ENCODE results near the gene ZNF408.

The ZNF408 gene

DNA sequence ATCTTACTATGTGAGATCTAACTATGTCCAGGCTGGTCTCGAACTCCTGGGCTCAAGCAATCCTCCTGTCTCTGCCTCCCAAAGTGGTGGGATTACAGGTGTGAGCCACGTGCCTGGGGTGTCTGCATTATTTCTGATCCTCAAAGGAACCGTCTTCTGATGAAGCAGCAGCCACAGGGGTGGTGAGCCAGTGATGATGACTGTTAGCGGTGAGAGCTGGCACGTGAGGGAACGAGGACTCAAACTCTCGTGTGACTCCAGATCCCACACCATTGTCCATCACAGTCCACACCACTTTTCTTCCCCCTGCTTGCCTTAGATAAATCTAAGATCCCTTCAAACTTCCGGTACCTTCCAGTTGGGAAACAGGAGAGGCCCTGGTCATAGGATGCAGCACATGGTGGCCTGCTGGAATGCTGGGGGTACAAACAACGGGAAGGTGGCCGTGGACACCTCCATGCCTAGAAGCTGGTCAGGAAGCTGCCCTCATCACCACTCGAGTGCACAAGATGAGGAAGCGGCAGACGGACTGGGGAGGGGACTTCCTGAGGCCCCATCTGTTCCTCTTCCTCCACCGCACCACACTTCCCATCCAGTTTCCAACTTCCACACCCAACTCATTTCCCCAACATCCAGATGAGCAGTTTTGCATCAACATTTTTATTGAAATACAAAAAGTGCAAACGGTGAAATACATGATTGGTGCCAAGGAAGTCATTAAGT lies 24.2 kb upstream of the ZNF408 start:
- DNase-seq (ENCODE audit: low read depth, low spot score) = no peak

GRCh38 chr11:46677169-46677568 lies 23.7 kb upstream of the ZNF408 start:
- no peak for DNase-seq (ENCODE audit: low read depth, low spot score)

GRCh38 chr11:46677991-46678740 lies 22.7 kb upstream of the ZNF408 start:
- DNase-seq (ENCODE audit: low read depth, low spot score) = no peak

- no peak for DNase-seq (ENCODE audit: low read depth, low spot score)
Measured at GRCh38 chr11:46678741-46679130, 22.1 kb upstream of the ZNF408 start.

- no peak for DNase-seq (ENCODE audit: low read depth, low spot score)
Measured at GRCh38 chr11:46679241-46680163, 21.3 kb upstream of the ZNF408 start.

DNA sequence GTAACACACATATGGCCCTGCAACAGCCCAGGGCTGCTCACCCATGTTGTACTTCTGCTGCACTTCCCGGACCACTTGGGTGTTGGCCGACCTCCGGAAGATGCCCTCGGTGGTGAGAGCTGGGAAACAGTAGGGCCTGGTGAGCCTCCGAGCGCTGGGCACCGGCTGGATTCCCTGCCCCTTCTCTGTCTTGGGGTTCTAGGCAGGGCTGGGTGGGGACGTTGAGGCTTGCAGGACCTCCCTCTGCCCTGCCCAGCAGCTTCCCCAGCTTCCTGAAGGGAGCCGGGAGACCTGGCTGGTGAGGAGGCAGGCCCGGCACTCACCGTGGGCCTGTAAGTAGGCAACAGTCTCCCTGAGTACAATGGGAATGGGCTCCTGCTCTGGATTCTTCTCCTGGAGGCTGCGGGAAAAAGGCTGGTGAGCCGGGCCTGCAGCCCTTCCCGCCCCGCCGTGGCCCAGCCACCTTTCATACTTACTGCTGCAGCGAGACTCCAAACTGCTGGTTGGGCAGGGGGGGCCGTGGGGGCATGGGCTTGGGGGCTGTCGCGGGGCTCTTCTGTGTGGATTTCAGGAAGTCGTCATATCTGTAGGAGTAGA lies 20.6 kb upstream of the ZNF408 start:
- no peak for DNase-seq (ENCODE audit: low read depth, low spot score)

- DNase-seq (ENCODE audit: low read depth, low spot score) = no peak
Measured at GRCh38 chr11:46680815-46681214, 20.0 kb upstream of the ZNF408 start.

- DNase-seq (ENCODE audit: low read depth, low spot score) = no peak
Measured at GRCh38 chr11:46681814-46682213, 19.0 kb upstream of the ZNF408 start.

DNA sequence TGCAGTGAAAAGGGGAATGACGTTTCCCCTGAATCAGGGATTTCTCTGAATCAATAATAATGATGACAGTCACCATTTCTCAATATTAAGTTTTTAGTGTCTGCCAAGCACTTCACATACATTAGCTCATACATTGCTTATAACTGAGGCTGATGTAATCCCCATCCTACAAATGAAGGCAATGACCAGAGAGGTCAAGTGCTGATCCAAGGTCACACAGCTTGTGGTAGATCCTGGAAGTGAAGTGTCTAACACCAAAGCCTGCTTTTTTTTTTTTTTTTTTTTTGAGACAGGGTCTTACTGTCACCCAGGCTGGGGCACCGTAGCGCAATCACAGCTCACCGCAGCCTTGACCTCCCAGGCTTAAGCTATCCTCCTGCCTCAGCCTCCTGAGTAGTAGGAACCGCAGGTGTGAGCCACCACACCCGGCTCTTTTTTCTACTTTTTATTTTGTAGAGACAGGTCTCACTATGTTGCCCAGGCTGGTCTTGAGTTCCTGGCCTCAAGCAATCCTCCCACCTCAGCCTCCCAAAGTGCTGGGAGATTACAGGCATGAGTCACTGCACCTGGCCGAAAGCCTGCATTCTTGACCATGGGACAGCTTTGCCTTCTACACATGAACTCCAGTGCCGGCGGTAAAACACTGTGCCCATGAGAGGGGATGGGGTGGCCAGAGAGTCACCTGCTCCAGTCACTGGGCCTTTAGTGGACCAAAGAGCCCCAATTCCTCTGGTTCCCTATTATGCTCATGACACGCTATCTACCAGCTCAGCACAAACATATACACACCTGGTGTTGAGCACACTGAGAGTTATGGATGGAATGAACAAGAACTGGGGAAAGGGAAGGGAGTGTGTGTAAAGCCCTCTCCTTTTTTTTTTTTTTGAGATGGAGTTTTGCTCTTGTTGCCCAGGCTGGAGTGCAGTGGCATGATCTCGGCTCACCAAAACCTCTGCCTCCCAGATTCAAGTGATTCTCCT lies 17.8 kb upstream of the ZNF408 start:
- no peak for DNase-seq (ENCODE audit: low read depth, low spot score)

DNA sequence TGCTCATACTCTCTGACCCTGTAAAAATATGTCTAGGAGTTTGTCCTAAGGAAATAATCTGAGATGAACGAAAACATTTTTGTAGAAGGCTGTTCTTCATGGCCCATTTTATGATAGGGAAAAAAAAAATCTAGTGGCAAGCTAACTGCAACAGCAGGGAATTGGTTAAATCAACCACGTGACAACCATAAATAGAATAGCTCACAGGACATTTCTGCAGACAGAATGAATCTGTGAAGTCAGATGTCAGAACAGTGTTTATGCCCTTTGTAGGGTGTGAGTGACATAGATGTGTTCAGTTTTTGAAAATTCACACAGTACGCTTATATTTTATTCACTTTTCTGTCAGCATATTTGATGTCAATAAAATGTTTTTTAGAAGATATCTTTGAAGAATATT lies 16.5 kb upstream of the ZNF408 start:
- DNase-seq (ENCODE audit: low read depth, low spot score) = no peak

DNA sequence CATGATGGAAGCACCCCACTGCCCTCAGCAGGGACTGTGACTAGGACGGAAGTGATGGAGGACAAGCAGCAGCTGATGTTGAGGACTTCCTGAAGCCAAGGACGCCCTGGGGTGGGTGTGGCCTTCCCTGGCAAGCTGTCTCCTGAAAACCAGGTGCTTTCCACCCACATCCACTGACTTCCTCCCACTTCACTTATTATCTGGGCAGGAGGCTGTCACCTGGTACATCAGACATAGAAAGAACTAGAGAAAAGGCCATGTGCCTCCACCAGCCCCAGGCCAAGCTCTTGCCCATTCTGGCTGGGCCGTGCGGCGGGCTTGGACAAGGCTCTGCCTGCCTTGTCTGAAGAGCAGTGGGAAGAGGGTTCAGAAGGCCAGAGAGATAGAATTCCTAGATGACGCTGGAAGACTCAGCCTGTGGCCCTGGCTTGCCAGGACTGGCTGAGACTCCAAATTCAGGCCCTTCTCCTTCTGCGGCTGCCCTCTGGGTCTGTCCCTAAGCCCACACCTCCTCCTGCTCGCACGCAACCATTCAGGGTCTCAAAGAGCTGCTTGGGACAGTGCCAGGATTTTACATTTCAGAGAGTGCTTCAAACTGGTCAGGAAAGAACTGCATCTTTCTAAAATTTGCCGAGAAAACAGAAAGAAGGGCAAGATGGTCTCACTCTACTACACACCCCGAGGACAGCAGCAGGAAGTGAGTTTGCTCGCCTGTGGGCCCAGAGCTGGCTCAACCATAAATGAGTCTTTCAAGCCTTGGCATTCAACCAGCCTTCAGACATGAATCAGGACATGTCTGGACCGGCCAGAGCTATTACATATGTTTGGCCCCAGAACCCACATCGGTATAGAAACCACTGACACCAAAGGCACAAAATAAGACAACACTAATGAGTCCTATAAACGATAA lies 13.7 kb upstream of the ZNF408 start:
- no peak for DNase-seq (ENCODE audit: low read depth, low spot score)

DNA sequence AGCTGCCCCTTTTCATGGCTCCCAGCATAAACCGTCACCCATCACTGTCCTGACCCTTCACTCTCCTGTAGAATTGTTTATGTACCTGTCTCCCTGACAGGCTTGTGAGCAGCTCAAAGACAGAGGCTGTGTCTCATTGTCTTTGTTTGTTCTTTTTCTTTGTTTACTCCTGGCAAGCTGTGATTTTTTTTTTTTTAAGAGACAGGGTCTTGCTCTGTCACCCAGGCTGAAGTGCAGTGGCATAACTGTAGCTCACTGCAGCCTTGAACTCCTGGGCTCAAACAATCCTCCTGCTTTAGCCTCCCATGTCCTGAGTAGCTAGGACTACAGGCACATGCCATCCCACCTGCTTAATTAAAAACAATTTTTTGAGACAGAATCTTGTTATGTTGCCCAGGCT lies 10.1 kb upstream of the ZNF408 start:
- DNase-seq (ENCODE audit: low read depth, low spot score) = no peak

- DNase-seq (ENCODE audit: low read depth, low spot score) = no peak
Measured at GRCh38 chr11:46692450-46692849, 8.4 kb upstream of the ZNF408 start.

GRCh38 chr11:46693597-46694012 lies 7.2 kb upstream of the ZNF408 start:
- no peak for DNase-seq (ENCODE audit: low read depth, low spot score)

- no peak for DNase-seq (ENCODE audit: low read depth, low spot score)
Measured at GRCh38 chr11:46694072-46694471, 6.8 kb upstream of the ZNF408 start.

DNA sequence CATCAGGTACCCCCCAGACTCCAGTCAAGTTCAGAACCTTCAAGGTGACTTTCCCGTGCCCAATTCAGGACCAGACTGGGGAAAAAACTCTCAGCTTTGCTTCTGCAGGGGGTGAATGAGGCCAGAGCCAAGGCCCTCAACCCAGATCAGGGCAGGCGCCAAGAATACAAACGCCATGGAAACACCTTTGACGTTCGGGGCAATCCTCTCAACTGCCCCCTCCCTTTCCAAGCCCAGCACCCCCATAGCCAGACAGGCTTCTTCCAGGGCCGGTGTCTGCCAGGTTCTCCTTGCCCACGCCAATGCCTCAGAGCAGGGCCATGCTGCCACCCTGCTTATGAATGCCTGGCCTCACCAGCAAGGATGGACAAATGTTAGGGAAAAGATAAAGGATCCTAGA lies 6.2 kb upstream of the ZNF408 start:
- DNase-seq (ENCODE audit: low read depth, low spot score) = no peak

DNA sequence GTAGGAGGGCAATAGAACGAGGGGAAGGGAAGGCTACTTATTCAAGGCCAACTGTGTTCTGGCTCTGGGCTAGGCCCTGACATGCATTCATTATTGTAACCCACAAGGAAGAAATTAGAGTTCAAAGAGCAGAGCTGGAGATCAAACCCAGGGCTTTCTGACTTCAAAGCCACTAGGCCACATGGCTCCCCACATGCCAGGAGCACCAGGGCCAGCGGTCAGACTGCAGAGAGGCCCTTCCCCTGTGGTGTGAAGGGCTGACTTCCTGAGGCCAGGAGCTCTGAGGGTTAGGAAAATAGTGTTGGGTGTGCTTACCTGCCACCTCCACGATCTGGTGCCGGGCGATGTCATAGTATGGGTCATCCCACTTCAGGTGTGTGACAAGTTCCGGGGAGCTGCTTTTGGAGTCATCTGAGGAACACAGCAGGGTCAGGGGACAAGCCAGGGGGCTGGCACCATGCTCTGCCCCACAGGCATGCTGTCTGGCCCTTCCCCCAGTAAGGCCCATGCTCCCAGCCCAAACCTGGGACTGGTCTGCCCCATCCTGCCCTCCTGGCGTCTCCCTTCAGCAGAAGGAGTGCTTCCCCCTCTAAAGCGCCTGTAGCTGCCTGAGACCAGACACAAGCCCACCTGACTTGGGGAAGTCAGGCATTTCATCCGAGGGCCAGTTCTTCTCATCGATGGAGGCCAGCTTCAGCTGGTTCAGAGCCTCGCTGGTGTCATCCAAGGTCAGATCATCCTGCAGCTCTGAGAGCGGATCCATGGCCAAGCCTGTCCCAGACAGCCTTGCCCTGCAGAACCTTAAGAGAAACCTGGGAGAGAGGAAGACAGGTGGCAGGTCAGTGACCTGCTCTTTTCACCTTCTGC lies 5.3 kb upstream of the ZNF408 start:
- no peak for DNase-seq (ENCODE audit: low read depth, low spot score)

DNA sequence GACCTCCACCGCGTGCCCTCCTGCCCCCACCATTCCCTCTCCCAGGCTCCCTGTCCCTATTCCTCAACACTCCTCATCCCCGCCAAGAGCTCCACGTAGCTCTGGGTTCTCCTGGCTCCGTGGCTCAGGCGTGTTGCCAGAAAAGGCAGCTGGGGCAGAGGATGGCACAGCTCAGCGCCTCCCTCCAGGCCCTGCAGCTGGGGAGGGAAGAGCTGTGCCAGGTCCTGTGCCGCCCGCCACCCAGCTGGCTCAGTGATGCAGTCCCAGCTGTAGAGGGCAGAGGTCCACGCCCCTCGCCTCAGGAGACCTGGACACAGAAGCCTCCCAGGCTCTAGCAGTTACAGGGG lies 4.6 kb upstream of the ZNF408 start:
- DNase-seq (ENCODE audit: low read depth, low spot score) = no peak

- no peak for DNase-seq (ENCODE audit: low read depth, low spot score)
Measured at GRCh38 chr11:46697303-46697702, 3.5 kb upstream of the ZNF408 start.

Measured in activated naive CD8-positive, alpha-beta T cell treated with anti-CD3 and anti-CD28 coated beads, Interleukin-2, amount 50 U/mL, for 16 hours (primary cell).